Body of pancreas (tissue), 4 donors: ENCODE data around the gene TIMM10B. TPM values are rescaled to one million over a fixed set of nuclear protein-coding genes. Genes with fewer than 3 reads are reported as not detected.

Source experiments
- ATAC-seq: fragments of 150-250 bp; one replicate; pipeline ENCODE4 v1.9.1; 2016
- DNase-seq, 4 donors: peaks; one replicate each; pipeline ENCODE4 v3.0.0-alpha.2; 2019
- H3K27ac ChIP-seq, 4 donors: fragments of 200-600 bp; sonication (generic); 1 replicate in 3 of 4; 2 replicates in 1 of 4; pipeline versions ENCODE4 v1.5.1 to v1.6.1; 2016 to 2019; ENCODE audit warnings: mild to moderate bottlenecking in 1 of 4, mixed read lengths in 1 of 4, moderate library complexity in 1 of 4
- H3K27me3 ChIP-seq, 2 donors: fragments of 200-600 bp; sonication (generic); one replicate each; pipeline ENCODE4 v1.6.0; 2016; ENCODE audit warnings: mild to moderate bottlenecking in 1 of 2
- H3K36me3 ChIP-seq, 2 donors: fragments of 200-600 bp; sonication (generic); replicated peaks in 1 of 2; 2 replicates each; pipeline ENCODE4 v1.5.1; 2016; ENCODE audit warnings: low read depth in 2 of 2; ENCODE audit not compliant: insufficient read depth in 1 of 2
- H3K4me1 ChIP-seq: fragments of 200-600 bp; sonication (generic); one replicate; pipeline ENCODE4 v1.6.0; 2016
- H3K4me3 ChIP-seq, 2 donors: fragments of 200-600 bp; sonication (generic); 1 replicate in 1 of 2; 2 replicates in 1 of 2; pipeline ENCODE4 v1.5.1; 2016 to 2019
- H3K9me3 ChIP-seq, 3 donors: fragments of 200-600 bp; sonication (generic); 1 replicate in 2 of 3; 2 replicates in 1 of 3; pipeline ENCODE4 v1.5.1; 2016
- CTCF ChIP-seq, 7 experiments: fragments of 450-650 bp in 4 of 7; fragments of 200-600 bp in 3 of 7; sonication (generic) in 3 of 7; IDR thresholded peaks; one replicate each; pipeline ENCODE4 v1.5.1; 2016 to 2019; ENCODE audit warnings: antibody characterized with exemption in 7 of 7
- POLR2A ChIP-seq, 3 donors: fragments of 450-650 bp; IDR thresholded peaks; one replicate each; pipeline ENCODE4 v1.6.1; 2016; ENCODE audit warnings: antibody characterized with exemption in 3 of 3, mild to moderate bottlenecking in 2 of 3
- WGBS, 2 donors: methylation state at CpG; one replicate each; pipeline ENCODE4 v1.1.5; 2017; 5-methylcytosine and 5-hydroxymethylcytosine counted together
- intact Hi-C: fragments of 100-400 bp; cut with DNase I; formaldehyde crosslinking; loops from one replicate; pipeline ENCODE4 v1.15.1; 2023
- total RNA-seq, 2 donors: library from RNA; depleted of rRNA; stranded (reverse); fragments of >200 nt; gene quantifications; one replicate each; pipeline ENCODE4 v1.1.0, GENCODE V29; 2016

The TIMM10B gene
- total RNA-seq, 2 donors from 2014 or later, result 17.1 to 22.3 TPM

- no peak for ATAC-seq
- TF ChIP-seq POLR2A (IDR thresholded peaks at IDR 0.05) (no peak), CTCF (IDR thresholded peaks at IDR 0.05) (no peak)
- Histone ChIP-seq H3K27me3 (no peaks in the 10 kb centered on the region), H3K36me3 (no peaks in the 10 kb centered on the region), H3K9me3 (no peaks in the 10 kb centered on the region), H3K4me1 (peaks cover 9% of the 10 kb centered on the region), H3K27ac (no peak overlapping the region), H3K4me3 (no peak overlapping the region)
- 49 to 55% methylated on average over 3 of the region's 3 CpGs for WGBS, 2 donors
- intact Hi-C loops, result no loop called here
- peak in 1 of 4 donors; percentile 11 for DNase-seq
These were observed 43.3 kb upstream of the TIMM10B start for GRCh38 chr11:6437993-6438392.

- Histone ChIP-seq H3K36me3 (no peaks in the 10 kb centered on the region), H3K4me1 (peaks cover 9% of the 10 kb centered on the region), H3K4me3 (no peak overlapping the region), H3K27me3 (no peaks in the 10 kb centered on the region), H3K27ac (no peak overlapping the region), H3K9me3 (no peaks in the 10 kb centered on the region)
- ATAC-seq, result peak; percentile 78
- DNase-seq, result peak; percentile 67 to 77 (median 70)
- TF ChIP-seq POLR2A (IDR thresholded peaks at IDR 0.05) (no peak), CTCF (IDR thresholded peaks at IDR 0.05) (peak; percentile 41 to 85 (median 72))
- intact Hi-C loops, result no loop called here
- WGBS, 2 donors, result 0 to 7% methylated on average over 1 of the region's 1 CpG
These were observed 42.2 kb upstream of the TIMM10B start for GRCh38 chr11:6438979-6439571.

- H3K9me3 ChIP-seq, result no peaks in the 10 kb centered on the region
- no peaks in the 10 kb centered on the region for H3K27me3 ChIP-seq
- 35 to 59% methylated on average over 2 to 3 of the region's 3 CpGs for WGBS, 2 donors
- peaks cover 9% of the 10 kb centered on the region for H3K4me1 ChIP-seq
- no peak within 1 kb of the TSS for H3K27ac ChIP-seq
- ATAC-seq (no peak), DNase-seq (no peak)
- TF ChIP-seq CTCF (IDR thresholded peaks at IDR 0.05), result no peak
- TF ChIP-seq POLR2A (IDR thresholded peaks at IDR 0.05), result no peak
- intact Hi-C loops, result loop anchor here (5.0 kb wide), 2 partner anchors 59 to 61 kb away; no protein-coding TSS in a partner anchor
- H3K4me3 ChIP-seq, result no peak within 1 kb of the TSS
- H3K36me3 ChIP-seq, result no peaks in the 10 kb centered on the region
These were observed 40.4 kb upstream of the TIMM10B start, which contains the start of gene HPX for GRCh38 chr11:6440906-6441358. Gene HPX, minus strand, starts transcription at chr11:6440987. Its CDS starts 24 bp downstream, at chr11:6440963.

GRCh38 chr11:6442441-6442840 lies 38.9 kb upstream of the TIMM10B start:
- ATAC-seq, result no peak
- WGBS, 2 donors, result 79 to 89% methylated on average over 4 of the region's 4 CpGs
- TF ChIP-seq CTCF (IDR thresholded peaks at IDR 0.05), result no peak
- TF ChIP-seq POLR2A (IDR thresholded peaks at IDR 0.05), result no peak
- Histone ChIP-seq H3K4me1 (peaks cover 9% of the 10 kb centered on the region), H3K27me3 (no peaks in the 10 kb centered on the region), H3K27ac (no peak overlapping the region), H3K4me3 (no peak overlapping the region), H3K36me3 (no peaks in the 10 kb centered on the region), H3K9me3 (no peaks in the 10 kb centered on the region)
- intact Hi-C loops, result loop anchor here (5.0 kb wide), 2 partner anchors 60 kb away; no protein-coding TSS in a partner anchor
- DNase-seq, result no peak
